SHP77 treated with DMSO at 0.1 percent for 48 hours (cell line): ENCODE results near the gene CTBP2.

Experiments
- DNase-seq: peaks from one replicate; lab custom pipeline; 2025; lab: John Stamatoyannopoulos, UW

Gene CTBP2

GRCh38 chr10:125106586-125106985 lies 53.8 kb downstream of the CTBP2 start:
- no peak for DNase-seq

- no peak for DNase-seq
Measured at GRCh38 chr10:125105706-125106255, 54.6 kb downstream of the CTBP2 start.

- no peak for DNase-seq
Measured at GRCh38 chr10:125105155-125105554, 55.2 kb downstream of the CTBP2 start.

GRCh38 chr10:125104559-125104958 lies 55.8 kb downstream of the CTBP2 start:
- DNase-seq = no peak

GRCh38 chr10:125103924-125104323 lies 56.4 kb downstream of the CTBP2 start:
- no peak for DNase-seq

- DNase-seq = no peak
Measured at GRCh38 chr10:125103466-125103865, 56.9 kb downstream of the CTBP2 start.

- no peak for DNase-seq
Measured at GRCh38 chr10:125102821-125103220, 57.5 kb downstream of the CTBP2 start.

GRCh38 chr10:125102246-125102645 lies 58.1 kb downstream of the CTBP2 start:
- no peak for DNase-seq

- no peak for DNase-seq
Measured at GRCh38 chr10:125101581-125101980, 58.8 kb downstream of the CTBP2 start.

GRCh38 chr10:125101049-125101448 lies 59.3 kb downstream of the CTBP2 start:
- DNase-seq = no peak

- no peak for DNase-seq
Measured at GRCh38 chr10:125097409-125098070, 62.8 kb downstream of the CTBP2 start.

GRCh38 chr10:125096975-125097374 lies 63.4 kb downstream of the CTBP2 start:
- no peak for DNase-seq

- DNase-seq = no peak
Measured at GRCh38 chr10:125096371-125096770, 64.0 kb downstream of the CTBP2 start.

GRCh38 chr10:125095776-125096175 lies 64.6 kb downstream of the CTBP2 start:
- DNase-seq = no peak

GRCh38 chr10:125095228-125095627 lies 65.1 kb downstream of the CTBP2 start:
- no peak for DNase-seq

- DNase-seq = no peak
Measured at GRCh38 chr10:125094806-125095205, 65.6 kb downstream of the CTBP2 start.

- DNase-seq = no peak
Measured at GRCh38 chr10:125093974-125094705, 66.2 kb downstream of the CTBP2 start.

- no peak for DNase-seq
Measured at GRCh38 chr10:125093199-125093973, 67.0 kb downstream of the CTBP2 start.

- no peak for DNase-seq
Measured at GRCh38 chr10:125092564-125093031, 67.8 kb downstream of the CTBP2 start.

- DNase-seq = no peak
Measured at GRCh38 chr10:125091891-125092290, 68.5 kb downstream of the CTBP2 start.

- no peak for DNase-seq
Measured at GRCh38 chr10:125089469-125089868, 70.9 kb downstream of the CTBP2 start.

- DNase-seq = no peak
Measured at GRCh38 chr10:125087897-125088215, 72.5 kb downstream of the CTBP2 start.
